Hematopoietic multipotent progenitor cell treated with erythropoietin and hydrocortisone succinate and interleukin-3 and kit ligand, for 6 days (in vitro differentiated cells): ENCODE data around the gene MRPS30.
"Not testable (repeated sequence)": the region's sequence is repeated elsewhere in the genome, so short reads cannot be mapped to it uniquely, and the experiment has no call there.

Experiments
- DNase-seq: peaks from one replicate; pipeline ENCODE4 v3.0.0-alpha.2; 2015

Gene MRPS30

GRCh38 chr5:44824662-44825061 is 15.9 kb downstream of the MRPS30 start:
- not testable (repeated sequence) for DNase-seq

- DNase-seq = no peak
Measured at GRCh38 chr5:44827681-44828080, 18.9 kb downstream of the MRPS30 start.

DNA sequence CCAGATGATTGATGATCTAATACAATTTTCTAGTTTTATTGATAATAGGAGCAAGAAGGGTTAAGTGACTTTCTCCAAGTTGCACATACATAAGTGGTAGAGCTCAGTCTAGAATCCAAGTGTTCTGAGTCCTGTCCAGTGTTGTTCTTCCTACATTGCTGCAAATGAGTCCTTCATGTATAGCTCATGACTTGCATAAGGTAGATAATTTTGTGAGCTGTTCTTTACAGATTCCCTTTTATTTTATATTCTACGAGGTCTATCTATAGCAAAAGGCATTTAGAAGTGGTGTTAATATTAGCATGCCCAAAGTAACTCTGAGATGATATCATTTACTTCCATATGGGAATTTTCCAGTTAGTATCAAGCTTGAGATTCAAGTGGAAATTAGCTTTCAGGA is 20.0 kb downstream of the MRPS30 start:
- DNase-seq = no peak

GRCh38 chr5:44830951-44831350 is 22.2 kb downstream of the MRPS30 start:
- DNase-seq = no peak

DNA sequence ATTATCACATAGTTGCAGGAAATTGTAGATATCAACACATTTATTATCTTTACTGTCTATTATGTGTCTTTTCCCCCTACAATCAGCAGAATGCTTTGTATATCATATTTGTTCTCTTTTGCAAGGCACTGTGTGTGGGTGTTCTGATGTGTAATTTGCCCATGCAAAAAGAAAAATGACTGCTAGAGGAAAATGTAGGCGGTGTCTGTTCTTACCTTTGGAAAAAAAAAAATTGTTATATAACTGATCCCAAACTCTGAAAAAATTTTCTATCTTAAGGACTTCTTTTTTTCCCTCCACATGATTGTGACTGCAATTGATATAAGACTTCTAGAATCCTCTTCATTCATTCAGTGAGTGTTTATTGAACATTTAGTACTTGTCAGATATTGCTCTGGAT is 24.5 kb downstream of the MRPS30 start:
- no peak for DNase-seq

GRCh38 chr5:44835693-44836092 is 26.9 kb downstream of the MRPS30 start:
- no peak for DNase-seq

GRCh38 chr5:44839018-44839681 is 30.4 kb downstream of the MRPS30 start:
- no peak for DNase-seq

GRCh38 chr5:44842496-44843282 is 33.9 kb downstream of the MRPS30 start:
- DNase-seq = no peak

DNA sequence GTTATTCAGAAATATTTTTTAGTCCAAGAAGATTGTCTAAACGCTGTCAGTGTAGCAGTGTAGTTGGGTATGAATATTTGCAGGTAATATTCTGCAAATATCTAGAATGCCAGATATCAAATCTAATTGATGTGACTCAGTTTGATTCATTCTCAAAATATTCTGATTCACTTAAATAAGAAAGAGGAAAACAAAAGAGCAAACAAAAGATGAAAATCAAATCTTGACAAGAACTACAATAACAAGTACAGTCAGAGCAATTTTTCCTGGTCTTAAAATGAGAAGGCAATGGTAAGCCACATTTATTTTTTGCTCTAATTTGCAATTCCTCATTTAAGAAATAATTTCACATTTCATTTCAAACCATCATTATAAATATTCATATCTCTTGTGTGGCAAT is 36.0 kb downstream of the MRPS30 start:
- DNase-seq = no peak

DNA sequence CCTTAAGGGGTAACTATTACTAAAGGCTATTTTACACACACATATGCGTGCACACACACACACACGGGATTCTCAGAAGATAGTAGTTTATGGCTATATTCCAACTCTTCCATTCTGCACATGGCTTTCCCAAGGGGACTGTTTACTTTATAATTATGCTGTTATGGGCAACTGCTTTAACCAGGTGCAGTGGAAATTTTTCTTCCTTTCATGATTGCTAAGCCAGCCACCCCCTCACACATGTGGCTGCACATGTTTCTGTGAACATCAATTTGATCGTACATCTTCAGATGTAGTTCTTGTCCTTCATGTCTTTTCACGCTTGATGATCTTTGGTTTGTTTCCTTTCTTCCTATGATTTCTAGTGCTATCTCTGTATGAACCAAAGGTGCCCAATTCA is 37.0 kb downstream of the MRPS30 start:
- no peak for DNase-seq

- DNase-seq = no peak
Measured at GRCh38 chr5:44847206-44847852, 38.6 kb downstream of the MRPS30 start.

GRCh38 chr5:44860267-44860666 is 51.5 kb downstream of the MRPS30 start:
- DNase-seq = no peak

DNA sequence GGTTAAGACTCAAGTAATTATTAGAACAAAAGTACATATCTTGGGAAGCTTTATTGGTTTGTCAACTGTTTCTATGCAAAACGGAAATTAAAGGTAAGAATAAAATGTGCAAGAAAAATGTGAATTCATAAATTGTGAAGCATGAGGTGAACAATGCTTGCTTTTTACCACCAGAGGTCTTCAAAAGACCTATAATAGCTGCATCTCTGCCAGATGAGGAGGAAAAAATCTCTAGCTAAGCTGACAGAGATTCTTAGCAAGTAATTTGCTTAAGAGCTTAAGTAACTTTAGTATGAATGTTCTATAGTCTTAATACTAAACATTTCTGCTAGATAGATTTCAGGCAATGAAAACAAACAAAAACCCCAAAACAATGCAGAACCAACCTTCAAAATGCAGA is 54.1 kb downstream of the MRPS30 start:
- DNase-seq = no peak
